Bronchial epithelial cell (primary cell): ENCODE data around the gene HCFC1R1. TPM values are rescaled to one million over a fixed set of nuclear protein-coding genes. Genes with fewer than 3 reads are reported as not detected.
A peak's percentile ranks its signal among the peaks of the same experiment; 100 is the strongest.

Experiments used
- DNase-seq: peaks from one replicate; pipeline ENCODE4 v3.0.0-alpha.2; 2010; ENCODE audit warnings: low read depth
- FAIRE-seq: peaks from 2 replicates; lab custom pipeline; 2011; peaks lifted over from hg19 to GRCh38; lab: Jason Lieb, UNC
- H3K27me3 ChIP-seq: 2 replicates; pipeline ENCODE4 v1.5.1; 2011; ENCODE audit warnings: low read length; ENCODE audit not compliant: control insufficient read depth, insufficient read depth
- H3K36me3 ChIP-seq: 2 replicates; pipeline ENCODE4 v1.5.1; 2011; ENCODE audit warnings: low read length; ENCODE audit not compliant: control insufficient read depth, insufficient read depth
- H3K4me3 ChIP-seq: 2 replicates; pipeline ENCODE4 v1.5.1; 2011; ENCODE audit warnings: mild to moderate bottlenecking, low read depth, low read length, control low read depth
- CTCF ChIP-seq: IDR thresholded peaks from 2 replicates; pipeline ENCODE4 v1.5.1; 2011; ENCODE audit warnings: mild to moderate bottlenecking, moderate library complexity, low read length, control low read depth, inconsistent platforms; ENCODE audit not compliant: insufficient read depth, severe bottlenecking
- total RNA-seq: library from RNA; depleted of rRNA; stranded (reverse); fragments of >200 nt; gene quantifications from 2 replicates; pipeline ENCODE4 v1.2.1, GENCODE V29; 2014

HCFC1R1 gene
- total RNA-seq, 1 donor from 2014 or later = 1.1 TPM

GRCh38 chr16:3046641-3047386 is 23.1 kb upstream of the HCFC1R1 start:
- no peak for FAIRE-seq
- Histone ChIP-seq H3K27me3 (peaks cover 10% of the 10 kb centered on the region), H3K36me3 (no peaks in the 10 kb centered on the region), H3K4me3 (peak overlapping the region; percentile 39)
- DNase-seq = no peak
- no peak for TF ChIP-seq CTCF

GRCh38 chr16:3045758-3046640 is 22.3 kb upstream of the HCFC1R1 start, which contains the start of gene MMP25:
Gene MMP25, plus strand, starts transcription at chr16:3046561. Its CDS starts 357 bp downstream, at chr16:3046918.
- no peak for TF ChIP-seq CTCF
- no peak for FAIRE-seq
- Histone ChIP-seq H3K4me3 (peak within 1 kb of the TSS; percentile 39), H3K27me3 (peaks cover 10% of the 10 kb centered on the region), H3K36me3 (no peaks in the 10 kb centered on the region)
- no peak for DNase-seq

DNA sequence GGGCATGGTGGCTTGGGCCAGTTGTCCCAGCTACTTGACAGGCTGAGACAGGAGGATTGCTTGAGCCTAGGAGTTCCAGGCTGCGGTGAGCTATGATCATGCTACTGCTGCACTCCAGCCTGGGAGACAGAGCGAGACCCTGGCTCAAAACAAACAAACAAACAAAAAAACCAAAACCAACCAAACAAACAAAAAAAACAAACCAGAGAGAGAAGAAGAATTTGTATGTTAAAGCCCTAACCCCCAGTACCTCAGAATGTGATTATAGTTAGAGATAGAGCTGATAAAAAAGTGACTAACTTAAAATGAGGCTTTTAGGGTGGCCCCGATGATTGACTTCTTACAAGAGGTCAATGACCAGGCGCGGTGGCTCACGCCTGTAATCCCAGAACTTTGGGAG is 21.0 kb upstream of the HCFC1R1 start:
- FAIRE-seq = no peak
- Histone ChIP-seq H3K36me3 (no peaks in the 10 kb centered on the region), H3K27me3 (peaks cover 10% of the 10 kb centered on the region), H3K4me3 (no peak overlapping the region)
- TF ChIP-seq CTCF = no peak
- DNase-seq = no peak

DNA sequence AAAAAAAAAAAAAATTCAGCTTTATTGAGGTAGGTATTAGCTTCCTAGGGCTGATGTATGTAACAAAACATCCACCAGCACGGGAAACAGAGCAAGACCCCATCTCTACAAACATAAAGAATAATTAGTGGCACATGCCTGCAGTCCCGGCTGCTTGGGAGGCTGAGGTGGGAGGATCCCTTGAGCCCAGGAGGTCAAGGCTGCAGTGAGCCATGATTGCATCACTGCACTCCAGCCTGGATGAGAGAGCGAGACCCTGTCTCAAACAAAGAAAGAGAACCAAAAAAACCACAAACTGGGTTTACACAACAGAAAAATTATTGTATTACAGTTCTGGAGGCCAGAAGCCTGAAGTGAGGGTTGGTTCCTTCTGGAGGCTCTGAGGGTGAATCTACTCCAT is 18.6 kb upstream of the HCFC1R1 start:
- no peak for DNase-seq
- Histone ChIP-seq H3K4me3 (no peak overlapping the region), H3K27me3 (peaks cover 12% of the 10 kb centered on the region), H3K36me3 (no peaks in the 10 kb centered on the region)
- TF ChIP-seq CTCF = no peak
- no peak for FAIRE-seq

- H3K4me3 ChIP-seq = no peak overlapping the region
- FAIRE-seq (no peak), DNase-seq (no peak)
- H3K36me3 ChIP-seq = peaks cover 1% of the 10 kb centered on the region
- peaks cover 13% of the 10 kb centered on the region for H3K27me3 ChIP-seq
- no peak for TF ChIP-seq CTCF
Measured at GRCh38 chr16:3038896-3039295, 15.2 kb upstream of the HCFC1R1 start.
